IMR-90 (cell line): ENCODE data around the gene TMEM117. TPM values are rescaled to one million over a fixed set of nuclear protein-coding genes. Genes with fewer than 3 reads are reported as not detected.

Source experiments
- ATAC-seq: fragments of 200-7000 bp; cut with Tn5 transposase; 2 replicates; pipeline ENCODE4 v1.9.1; 2020; ENCODE audit warnings: low read depth, mild to moderate bottlenecking, moderate library complexity
- BruUV-seq: library from RNA; stranded (reverse); fragments of 400-500 nt; replicated peaks from 2 replicates; lab custom pipeline; 2021; lab: Mats Ljungman, UMichigan
- CTCF ChIA-PET: fragments of 300-600 bp; formaldehyde crosslinking; extraction: SDS; loops from one replicate; lab custom pipeline; 2021; ENCODE audit warnings: antibody characterized with exemption; lab: Yijun Ruan, JAX
- POLR2A ChIA-PET: fragments of 300-600 bp; sonication (Branson Sonifier 250); formaldehyde crosslinking; loops from one replicate; lab custom pipeline; 2022; ENCODE audit warnings: antibody characterized with exemption; ENCODE audit not compliant: unreplicated experiment; lab: Charles Lee
- DNase-seq: peaks from one replicate; pipeline ENCODE4 v3.0.0; 2013
- H2AFZ ChIP-seq: replicated peaks from 2 replicates; pipeline ENCODE3; 2013; ENCODE audit warnings: low read length, mild to moderate bottlenecking; ENCODE audit not compliant: poor library complexity
- H2AK5ac ChIP-seq: 2 replicates; pipeline ENCODE4 v1.6.1; 2013; ENCODE audit warnings: low read depth, low read length, inconsistent platforms
- H2AK9ac ChIP-seq: replicated peaks from 2 replicates; pipeline ENCODE3; 2013; ENCODE audit warnings: mild to moderate bottlenecking, low read depth, low read length, moderate library complexity; ENCODE audit not compliant: poor library complexity
- H2BK120ac ChIP-seq: 2 replicates; pipeline ENCODE4 v1.6.1; 2013; ENCODE audit warnings: low read depth, low read length, inconsistent platforms
- H2BK15ac ChIP-seq: 3 replicates; pipeline ENCODE4 v1.6.1; 2013; ENCODE audit warnings: low read depth, low read length, inconsistent platforms
- H2BK20ac ChIP-seq: 2 replicates; pipeline ENCODE4 v1.6.1; 2013; ENCODE audit warnings: low read depth, mild to moderate bottlenecking, inconsistent platforms, low read length, moderate library complexity
- H2BK5ac ChIP-seq: 2 replicates; pipeline ENCODE4 v1.6.1; 2013; ENCODE audit warnings: mild to moderate bottlenecking, low read depth, low read length, inconsistent platforms; ENCODE audit not compliant: poor library complexity, severe bottlenecking
- H3K14ac ChIP-seq: replicated peaks from 2 replicates; pipeline ENCODE4 v1.6.1; 2013; ENCODE audit warnings: low read depth, low read length, inconsistent platforms
- H3K18ac ChIP-seq: 2 replicates; pipeline ENCODE4 v1.6.1; 2013; ENCODE audit warnings: low read depth, low read length, control low read depth
- H3K23ac ChIP-seq: 2 replicates; pipeline ENCODE4 v1.6.1; 2013; ENCODE audit warnings: low read depth, low read length, inconsistent platforms
- H3K27ac ChIP-seq: 2 replicates; pipeline ENCODE4 v1.5.1; 2013; ENCODE audit warnings: mild to moderate bottlenecking, control low read depth, low read length; ENCODE audit not compliant: insufficient read depth
- H3K27me3 ChIP-seq: 2 replicates; pipeline ENCODE4 v1.6.1; 2013; ENCODE audit warnings: low read length; ENCODE audit not compliant: control insufficient read depth, insufficient read depth
- H3K36me3 ChIP-seq: 2 replicates; pipeline ENCODE4 v1.6.1; 2013; ENCODE audit warnings: low read length, mixed read lengths; ENCODE audit not compliant: control insufficient read depth, insufficient read depth
- H3K4ac ChIP-seq: 2 replicates; pipeline ENCODE4 v1.6.1; 2013; ENCODE audit warnings: low read depth, low read length, inconsistent platforms
- H3K4me1 ChIP-seq: 2 replicates; pipeline ENCODE4 v1.6.1; 2013; ENCODE audit warnings: low read length, mixed read lengths; ENCODE audit not compliant: control insufficient read depth, insufficient read depth
- H3K4me2 ChIP-seq: 2 replicates; pipeline ENCODE4 v1.6.1; 2013; ENCODE audit warnings: low read depth, mild to moderate bottlenecking, control low read depth, low read length, moderate library complexity
- H3K4me3 ChIP-seq: 2 replicates; pipeline ENCODE4 v1.5.1; 2013; ENCODE audit warnings: low read depth, mild to moderate bottlenecking, control low read depth, low read length, moderate library complexity; ENCODE audit not compliant: insufficient read depth
- H3K56ac ChIP-seq: 2 replicates; pipeline ENCODE4 v1.6.1; 2013; ENCODE audit warnings: low read length, inconsistent platforms; ENCODE audit not compliant: insufficient read depth; ENCODE audit errors: extremely low read depth
- H3K79me1 ChIP-seq, 2 experiments: 2 replicates each; pipeline ENCODE4 v1.6.1; 2013; ENCODE audit warnings: low read length in 2 of 2, inconsistent platforms in 1 of 2, low read depth in 1 of 2
- H3K9ac ChIP-seq: 2 replicates; pipeline ENCODE4 v1.6.1; 2013; ENCODE audit warnings: low read depth, low read length, control low read depth
- H3K9me1 ChIP-seq: 2 replicates; pipeline ENCODE4 v1.6.1; 2013; ENCODE audit warnings: low read length, inconsistent platforms; ENCODE audit not compliant: insufficient read depth
- H3K9me3 ChIP-seq: 2 replicates; pipeline ENCODE4 v1.6.1; 2013; ENCODE audit warnings: low read length; ENCODE audit not compliant: control insufficient read depth, insufficient read depth
- H4K20me1 ChIP-seq: 2 replicates; pipeline ENCODE4 v1.6.1; 2013; ENCODE audit warnings: low read length, inconsistent platforms; ENCODE audit not compliant: insufficient read depth
- H4K5ac ChIP-seq: 2 replicates; pipeline ENCODE4 v1.6.1; 2013; ENCODE audit warnings: mild to moderate bottlenecking, low read depth, low read length, control low read depth
- H4K8ac ChIP-seq, 2 experiments: 2 replicates each; pipeline ENCODE4 v1.6.1; 2013; ENCODE audit warnings: low read depth in 2 of 2, low read length in 2 of 2, control low read depth in 1 of 2, inconsistent platforms in 1 of 2
- H4K91ac ChIP-seq: 2 replicates; pipeline ENCODE4 v1.6.1; 2013; ENCODE audit warnings: low read depth, low read length, inconsistent platforms; ENCODE audit not compliant: insufficient read depth
- BHLHE40 ChIP-seq: fragments of 150-350 bp; IDR thresholded peaks from 2 replicates; pipeline ENCODE4 v1.6.1; 2016; ENCODE audit warnings: mild to moderate bottlenecking, low read depth, low read length
- CEBPB ChIP-seq: IDR thresholded peaks from 2 replicates; pipeline ENCODE4 v1.6.1; 2012; ENCODE audit warnings: low read depth, low read length, improper control_type of control experiment
- CHD1 ChIP-seq: IDR thresholded peaks from 2 replicates; pipeline ENCODE4 v1.6.1; 2012; ENCODE audit warnings: low read depth, low read length, improper control_type of control experiment
- FOS ChIP-seq: fragments of 150-350 bp; IDR thresholded peaks from 2 replicates; pipeline ENCODE4 v1.6.1; 2016; ENCODE audit warnings: low read depth, low read length
- MAFK ChIP-seq: IDR thresholded peaks from 2 replicates; pipeline ENCODE4 v1.6.1; 2012; ENCODE audit warnings: low read depth, low read length, improper control_type of control experiment
- MAZ ChIP-seq: IDR thresholded peaks from 2 replicates; pipeline ENCODE4 v1.6.1; 2012; ENCODE audit warnings: low read depth, mild to moderate bottlenecking, low read length, improper control_type of control experiment, moderate library complexity, borderline replicate concordance
- MXI1 ChIP-seq: IDR thresholded peaks from 2 replicates; pipeline ENCODE4 v1.6.1; 2012; ENCODE audit warnings: low read depth, mild to moderate bottlenecking, low read length, moderate library complexity, borderline replicate concordance
- NFE2L2 ChIP-seq: fragments of 150-350 bp; IDR thresholded peaks from 2 replicates; pipeline ENCODE4 v1.6.1; 2016; ENCODE audit warnings: low read depth, mild to moderate bottlenecking, low read length
- POLR2A ChIP-seq: IDR thresholded peaks from 2 replicates; pipeline ENCODE4 v1.6.1; 2012; ENCODE audit warnings: mild to moderate bottlenecking, low read depth, low read length
- RAD21 ChIP-seq: IDR thresholded peaks from 2 replicates; pipeline ENCODE4 v1.6.1; 2012; ENCODE audit warnings: low read length, improper control_type of control experiment
- RCOR1 ChIP-seq: IDR thresholded peaks from 2 replicates; pipeline ENCODE4 v1.6.1; 2012; ENCODE audit warnings: mild to moderate bottlenecking, low read length, improper control_type of control experiment; ENCODE audit not compliant: insufficient replicate concordance
- RFX5 ChIP-seq: IDR thresholded peaks from 2 replicates; pipeline ENCODE4 v1.8.0; 2012; ENCODE audit warnings: low read depth, mild to moderate bottlenecking, low read length, moderate library complexity
- SMC3 ChIP-seq: fragments of 150-350 bp; IDR thresholded peaks from 2 replicates; pipeline ENCODE4 v1.6.1; 2016; ENCODE audit warnings: low read depth, mild to moderate bottlenecking, antibody characterized with exemption, low read length, moderate library complexity
- WGBS, 2 experiments: methylation state at CpG; one replicate each; pipeline versions ENCODE4 v1.1.5 to v1.1.7; 2013; ENCODE audit warnings: missing lambda C conversion rate in 2 of 2; ENCODE audit not compliant: insufficient read length in 1 of 2; ENCODE audit errors: extremely low coverage in 2 of 2; 5-methylcytosine and 5-hydroxymethylcytosine counted together
- dilution Hi-C: fragments of 300-500 bp; cut with HindIII; formaldehyde crosslinking; loops from one replicate; pipeline ENCODE4 v1.14.3; 2018; ENCODE audit warnings: low sequenced_read_pairs; ENCODE audit not compliant: unreplicated experiment
- in situ Hi-C: fragments of 300-500 bp; cut with MboI; formaldehyde crosslinking; loops from 3 replicates; pipeline ENCODE4 v1.14.3; 2019; ENCODE audit warnings: low sequenced_read_pairs, inconsistent platforms, mixed read lengths
- intact Hi-C: fragments of 100-400 bp; cut with micrococcal nuclease; formaldehyde crosslinking; loops from 2 replicates; pipeline ENCODE4 v1.10.0; 2022
- polyA plus RNA-seq, 3 experiments: library from polyadenylated mRNA; depleted of rRNA; stranded (reverse); fragments of >200 nt; gene quantifications; 2 replicates each; pipeline ENCODE4 v1.2.3, GENCODE V29; 2012; ENCODE audit warnings: low replicate concordance in 1 of 3
- total RNA-seq: library from RNA; depleted of rRNA; stranded (reverse); fragments of >200 nt; gene quantifications from 2 replicates; pipeline ENCODE4 v1.2.3, GENCODE V29; 2012
- TF ChIP-seq, protein P1 (sequence below): fragments of 150-350 bp; IDR thresholded peaks from 2 replicates; pipeline ENCODE4 v1.6.1; 2017; ENCODE audit warnings: mild to moderate bottlenecking, antibody characterized with exemption, low read length, low read depth
- TF ChIP-seq, protein P2 (sequence below): conservative IDR thresholded peaks from 2 replicates; pipeline ENCODE4 v1.5.1; 2012; ENCODE audit warnings: mild to moderate bottlenecking, low read depth, low read length, improper control_type of control experiment
- TF ChIP-seq, protein P3 (sequence below): fragments of 150-350 bp; IDR thresholded peaks from 2 replicates; pipeline ENCODE4 v1.6.1; 2016; ENCODE audit warnings: low read depth, mild to moderate bottlenecking, low read length, moderate library complexity, borderline replicate concordance

The TMEM117 gene
- total and polyA plus RNA-seq, 2 of the 4 experiments (the other 2 are of a cell fraction), result 8.7 to 21.0 TPM

- DNase-seq, result no peak
- H3K9ac ChIP-seq, result no peak overlapping the region
- no peaks in the 10 kb centered on the region for H3K79me1 ChIP-seq
- no peak overlapping the region for H2BK20ac ChIP-seq
- BruUV-seq, result no TSS peak
- in situ Hi-C loops (no loop called here), intact Hi-C loops (no loop called here), dilution Hi-C loops (no loop called here)
- H2AK5ac ChIP-seq, result no peak overlapping the region
- H3K14ac ChIP-seq, result no peak overlapping the region
- no peaks in the 10 kb centered on the region for H3K27me3 ChIP-seq
- CTCF ChIA-PET, result no interaction called here
- H3K23ac ChIP-seq, result no peak overlapping the region
- H3K4me3 ChIP-seq, result no peak overlapping the region
- no peak overlapping the region for H4K8ac ChIP-seq
- no peak overlapping the region for H2BK120ac ChIP-seq
- no CpG with 5 or more reads among the region's 5 CpGs for WGBS, 2 experiments
- no peak overlapping the region for H4K5ac ChIP-seq
- no peak overlapping the region for H3K4me2 ChIP-seq
- ATAC-seq, result no peak
- H4K20me1 ChIP-seq, result no peaks in the 10 kb centered on the region
- no peak overlapping the region for H2BK5ac ChIP-seq
- no peak overlapping the region for H4K91ac ChIP-seq
- no peaks in the 10 kb centered on the region for H3K4me1 ChIP-seq
- no peak for TF ChIP-seq FOS
- no peak for TF ChIP-seq MAZ
- TF ChIP-seq, protein P1, sequence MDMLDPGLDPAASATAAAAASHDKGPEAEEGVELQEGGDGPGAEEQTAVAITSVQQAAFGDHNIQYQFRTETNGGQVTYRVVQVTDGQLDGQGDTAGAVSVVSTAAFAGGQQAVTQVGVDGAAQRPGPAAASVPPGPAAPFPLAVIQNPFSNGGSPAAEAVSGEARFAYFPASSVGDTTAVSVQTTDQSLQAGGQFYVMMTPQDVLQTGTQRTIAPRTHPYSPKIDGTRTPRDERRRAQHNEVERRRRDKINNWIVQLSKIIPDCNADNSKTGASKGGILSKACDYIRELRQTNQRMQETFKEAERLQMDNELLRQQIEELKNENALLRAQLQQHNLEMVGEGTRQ, result no peak
- no peak for TF ChIP-seq CHD1
- TF ChIP-seq SMC3, result no peak
- TF ChIP-seq BHLHE40, result no peak
- no peak for TF ChIP-seq MAFK
- TF ChIP-seq RFX5, result no peak
- no peak for TF ChIP-seq RAD21
- no peak for TF ChIP-seq NFE2L2
- TF ChIP-seq, protein P2, sequence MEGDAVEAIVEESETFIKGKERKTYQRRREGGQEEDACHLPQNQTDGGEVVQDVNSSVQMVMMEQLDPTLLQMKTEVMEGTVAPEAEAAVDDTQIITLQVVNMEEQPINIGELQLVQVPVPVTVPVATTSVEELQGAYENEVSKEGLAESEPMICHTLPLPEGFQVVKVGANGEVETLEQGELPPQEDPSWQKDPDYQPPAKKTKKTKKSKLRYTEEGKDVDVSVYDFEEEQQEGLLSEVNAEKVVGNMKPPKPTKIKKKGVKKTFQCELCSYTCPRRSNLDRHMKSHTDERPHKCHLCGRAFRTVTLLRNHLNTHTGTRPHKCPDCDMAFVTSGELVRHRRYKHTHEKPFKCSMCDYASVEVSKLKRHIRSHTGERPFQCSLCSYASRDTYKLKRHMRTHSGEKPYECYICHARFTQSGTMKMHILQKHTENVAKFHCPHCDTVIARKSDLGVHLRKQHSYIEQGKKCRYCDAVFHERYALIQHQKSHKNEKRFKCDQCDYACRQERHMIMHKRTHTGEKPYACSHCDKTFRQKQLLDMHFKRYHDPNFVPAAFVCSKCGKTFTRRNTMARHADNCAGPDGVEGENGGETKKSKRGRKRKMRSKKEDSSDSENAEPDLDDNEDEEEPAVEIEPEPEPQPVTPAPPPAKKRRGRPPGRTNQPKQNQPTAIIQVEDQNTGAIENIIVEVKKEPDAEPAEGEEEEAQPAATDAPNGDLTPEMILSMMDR, result no peak
- TF ChIP-seq CEBPB, result no peak
- TF ChIP-seq POLR2A, result no peak
- TF ChIP-seq RCOR1, result no peak
- no peak for TF ChIP-seq MXI1
- TF ChIP-seq, protein P3, sequence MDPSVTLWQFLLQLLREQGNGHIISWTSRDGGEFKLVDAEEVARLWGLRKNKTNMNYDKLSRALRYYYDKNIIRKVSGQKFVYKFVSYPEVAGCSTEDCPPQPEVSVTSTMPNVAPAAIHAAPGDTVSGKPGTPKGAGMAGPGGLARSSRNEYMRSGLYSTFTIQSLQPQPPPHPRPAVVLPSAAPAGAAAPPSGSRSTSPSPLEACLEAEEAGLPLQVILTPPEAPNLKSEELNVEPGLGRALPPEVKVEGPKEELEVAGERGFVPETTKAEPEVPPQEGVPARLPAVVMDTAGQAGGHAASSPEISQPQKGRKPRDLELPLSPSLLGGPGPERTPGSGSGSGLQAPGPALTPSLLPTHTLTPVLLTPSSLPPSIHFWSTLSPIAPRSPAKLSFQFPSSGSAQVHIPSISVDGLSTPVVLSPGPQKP, result no peak
- H3K18ac ChIP-seq, result no peak overlapping the region
- H3K27ac ChIP-seq, result no peak overlapping the region
- H2BK15ac ChIP-seq, result no peak overlapping the region
- H2AFZ ChIP-seq, result no peak overlapping the region
- no peak overlapping the region for H3K56ac ChIP-seq
- no peak overlapping the region for H2AK9ac ChIP-seq
- H3K9me3 ChIP-seq, result no peaks in the 10 kb centered on the region
- no peak overlapping the region for H3K4ac ChIP-seq
- peaks cover 3% of the 10 kb centered on the region; the same call in 1 of the 2 replicates for H3K9me1 ChIP-seq
- POLR2A ChIA-PET, result interaction anchor here (0.6 kb wide), 1 partner anchor 345 kb away, joined by 3 read pairs; no protein-coding TSS in a partner anchor
- H3K36me3 ChIP-seq, result no peaks in the 10 kb centered on the region
These were observed 541.7 kb downstream of the TMEM117 start for GRCh38 chr12:44377443-44378187.
